HG02884 (cell line): Measurements from ENCODE around the gene LRRN4CL.
A peak's percentile ranks its signal among the peaks of the same experiment; 100 is the strongest.
"Not testable (repeated sequence)": the region's sequence is repeated elsewhere in the genome, so short reads cannot be mapped to it uniquely, and the experiment has no call there.

ENCODE experiments used
- ATAC-seq: cut with Tn5 transposase; IDR thresholded peaks from one replicate; pipeline ENCODE4 v1.9.1; 2021; ENCODE audit warnings: mild to moderate bottlenecking, moderate library complexity; ENCODE audit not compliant: unreplicated experiment

The LRRN4CL gene

GRCh38 chr11:62677156-62677555 lies 12.2 kb downstream of the LRRN4CL start:
- no peak for ATAC-seq

- no peak for ATAC-seq
Measured at GRCh38 chr11:62676698-62677097, 12.6 kb downstream of the LRRN4CL start.

GRCh38 chr11:62675415-62675814 lies 13.9 kb downstream of the LRRN4CL start:
- not testable (repeated sequence) for ATAC-seq

GRCh38 chr11:62673196-62673525 lies 16.2 kb downstream of the LRRN4CL start:
- ATAC-seq = no peak

GRCh38 chr11:62671608-62672389 lies 17.5 kb downstream of the LRRN4CL start, which contains the start of the genes LBHD1 and UQCC3:
Gene LBHD1 (minus strand): TSS chr11:62672267. CDS start chr11:62670031, 2,236 bp downstream.
Gene UQCC3 (plus strand): TSS chr11:62671673. CDS start chr11:62671746, 73 bp downstream.
- peak; percentile 59 for ATAC-seq

- no peak for ATAC-seq
Measured at GRCh38 chr11:62671236-62671607, 18.1 kb downstream of the LRRN4CL start.

- ATAC-seq = no peak
Measured at GRCh38 chr11:62669420-62670161, 19.7 kb downstream of the LRRN4CL start.

- no peak for ATAC-seq
Measured at GRCh38 chr11:62667460-62667859, 21.9 kb downstream of the LRRN4CL start.

GRCh38 chr11:62666259-62666926 lies 22.9 kb downstream of the LRRN4CL start:
- ATAC-seq = no peak

- ATAC-seq = peak; percentile 14
Measured at GRCh38 chr11:62665599-62666258, 23.6 kb downstream of the LRRN4CL start.

- peak; percentile 74 for ATAC-seq
Measured at GRCh38 chr11:62665075-62665598, 24.2 kb downstream of the LRRN4CL start, which contains the start of the genes C11orf98 and CSKMT. Gene C11orf98 (minus strand): TSS chr11:62665210. CDS start chr11:62665169, 41 bp downstream. Gene CSKMT (plus strand): TSS chr11:62665312. CDS start chr11:62665880, 568 bp downstream.

GRCh38 chr11:62664405-62665074 lies 24.8 kb downstream of the LRRN4CL start:
- ATAC-seq = peak; percentile 22

- no peak for ATAC-seq
Measured at GRCh38 chr11:62656796-62657429, 32.4 kb downstream of the LRRN4CL start.

- ATAC-seq = no peak
Measured at GRCh38 chr11:62654297-62654696, 35.0 kb downstream of the LRRN4CL start.

- ATAC-seq = no peak
Measured at GRCh38 chr11:62652161-62653006, 36.9 kb downstream of the LRRN4CL start.

- ATAC-seq = not testable (repeated sequence)
Measured at GRCh38 chr11:62650283-62650682, 39.0 kb downstream of the LRRN4CL start.

- no peak for ATAC-seq
Measured at GRCh38 chr11:62649486-62649885, 39.8 kb downstream of the LRRN4CL start.

GRCh38 chr11:62648967-62649364 lies 40.4 kb downstream of the LRRN4CL start:
- no peak for ATAC-seq
